WTC11 (cell line): ENCODE data around the gene DPP9. TPM values are rescaled to one million over a fixed set of nuclear protein-coding genes. Genes with fewer than 3 reads are reported as not detected.
A peak's percentile ranks its signal among the peaks of the same experiment; 100 is the strongest.

Experiments used
- ATAC-seq: fragments of 200-7000 bp; cut with Tn5 transposase; 2 replicates; pipeline ENCODE4 v1.10.0; 2021; ENCODE audit warnings: mild to moderate bottlenecking, moderate library complexity
- CTCF ChIA-PET: fragments of 300-600 bp; sonication (Branson Sonifier 250); formaldehyde crosslinking; loops from one replicate; lab custom pipeline; 2021; ENCODE audit warnings: antibody characterized with exemption; lab: Charles Lee
- POLR2A ChIA-PET: fragments of 350-600 bp; sonication (Branson Sonifier 250); formaldehyde crosslinking; loops from one replicate; lab custom pipeline; 2021; ENCODE audit warnings: antibody characterized with exemption; lab: Charles Lee
- DNase-seq: peaks from one replicate; pipeline ENCODE4 v3.0.0; 2021; ENCODE audit warnings: low spot score
- H3K27ac Mint-ChIP-seq: 2 replicates; pipeline ENCODE4 v1.8.0; 2021; ENCODE audit warnings: mixed read lengths
- H3K27me3 Mint-ChIP-seq: 2 replicates; pipeline ENCODE4 v1.8.0; 2021; ENCODE audit warnings: low read depth, mild to moderate bottlenecking, moderate library complexity, mixed read lengths
- H3K36me3 Mint-ChIP-seq: 2 replicates; pipeline ENCODE4 v1.8.0; 2021; ENCODE audit warnings: mixed read lengths
- H3K4me1 Mint-ChIP-seq: 2 replicates; pipeline ENCODE4 v1.8.0; 2022; ENCODE audit warnings: mixed read lengths
- H3K4me3 Mint-ChIP-seq: 2 replicates; pipeline ENCODE4 v1.8.0; 2021; ENCODE audit warnings: mild to moderate bottlenecking, moderate library complexity, mixed read lengths
- H3K9me3 Mint-ChIP-seq: 2 replicates; pipeline ENCODE4 v1.8.0; 2021; ENCODE audit warnings: mixed read lengths
- ATF3 ChIP-seq: sonication (generic); formaldehyde crosslinking; conservative IDR thresholded peaks from 2 replicates; pipeline ENCODE4 v1.8.1; 2022; ENCODE audit warnings: mild to moderate bottlenecking, missing genetic modification reagents
- CTCF ChIP-seq: fragments of 200-600 bp; IDR thresholded peaks from 2 replicates; pipeline ENCODE4 v1.8.0; 2022; ENCODE audit warnings: antibody characterized with exemption
- ERG ChIP-seq: fragments of 250-450 bp; sonication (Bioruptor Pico); IDR thresholded peaks from 2 replicates; pipeline ENCODE4 v1.8.0; 2021; ENCODE audit warnings: mild to moderate bottlenecking
- FOXP1 ChIP-seq: sonication (generic); formaldehyde crosslinking; IDR thresholded peaks from 2 replicates; pipeline ENCODE4 v1.8.0; 2022; ENCODE audit warnings: missing genetic modification reagents, mild to moderate bottlenecking, moderate library complexity, borderline replicate concordance
- GTF2I ChIP-seq: fragments of 250-450 bp; sonication (Bioruptor Pico); conservative IDR thresholded peaks from 2 replicates; pipeline ENCODE4 v1.4.0; 2021; ENCODE audit warnings: mild to moderate bottlenecking
- MAX ChIP-seq: sonication (generic); formaldehyde crosslinking; IDR thresholded peaks from 2 replicates; pipeline ENCODE4 v1.8.0; 2022; ENCODE audit warnings: mild to moderate bottlenecking, missing genetic modification reagents
- MXD4 ChIP-seq: fragments of 250-450 bp; sonication (Bioruptor Pico); IDR thresholded peaks from 2 replicates; pipeline ENCODE4 v1.8.0; 2021; ENCODE audit warnings: mild to moderate bottlenecking, moderate library complexity, borderline replicate concordance
- NR3C1 ChIP-seq: sonication (generic); formaldehyde crosslinking; conservative IDR thresholded peaks from 2 replicates; pipeline ENCODE4 v1.8.1; 2023; ENCODE audit warnings: low read depth, mild to moderate bottlenecking, missing genetic modification reagents
- PRRX2 ChIP-seq: fragments of 250-450 bp; sonication (Bioruptor Pico); IDR thresholded peaks from 2 replicates; pipeline ENCODE4 v1.8.0; 2021; ENCODE audit warnings: mild to moderate bottlenecking
- RORB ChIP-seq: fragments of 250-450 bp; sonication (Bioruptor Pico); IDR thresholded peaks from 2 replicates; pipeline ENCODE4 v1.9.0; 2021; ENCODE audit warnings: mild to moderate bottlenecking
- SOX15 ChIP-seq: fragments of 250-450 bp; sonication (Bioruptor Pico); IDR thresholded peaks from 2 replicates; pipeline ENCODE4 v1.9.0; 2021; ENCODE audit warnings: mild to moderate bottlenecking
- SP1 ChIP-seq: sonication (generic); formaldehyde crosslinking; conservative IDR thresholded peaks from 2 replicates; pipeline ENCODE4 v1.8.1; 2022; ENCODE audit warnings: missing genetic modification reagents
- USF1 ChIP-seq: sonication (generic); formaldehyde crosslinking; IDR thresholded peaks from 2 replicates; pipeline ENCODE4 v1.8.0; 2022; ENCODE audit warnings: mild to moderate bottlenecking, missing genetic modification reagents
- ZNF121 ChIP-seq: sonication (generic); formaldehyde crosslinking; IDR thresholded peaks from 2 replicates; pipeline ENCODE4 v1.8.0; 2023; ENCODE audit warnings: missing genetic modification reagents
- ZNF263 ChIP-seq: sonication (generic); formaldehyde crosslinking; IDR thresholded peaks from 2 replicates; pipeline ENCODE4 v1.8.1; 2022; ENCODE audit warnings: low read depth, mild to moderate bottlenecking, moderate library complexity, missing genetic modification reagents
- ZNF396 ChIP-seq: fragments of 250-450 bp; sonication (Bioruptor Pico); IDR thresholded peaks from 2 replicates; pipeline ENCODE4 v1.8.0; 2021; ENCODE audit warnings: mild to moderate bottlenecking, moderate library complexity, borderline replicate concordance
- ZNF423 ChIP-seq: fragments of 250-450 bp; sonication (Bioruptor Pico); IDR thresholded peaks from 2 replicates; pipeline ENCODE4 v2.1.2; 2022; ENCODE audit warnings: mild to moderate bottlenecking, moderate library complexity
- ZSCAN18 ChIP-seq: fragments of 250-450 bp; sonication (Bioruptor Pico); IDR thresholded peaks from 2 replicates; pipeline ENCODE4 v2.1.2; 2022; ENCODE audit warnings: mild to moderate bottlenecking, moderate library complexity
- microRNA-seq: library from miRNA; unstranded; fragments of <30 nt; microRNA quantifications from one replicate; pipeline ENCODE4 v1.2.0, GENCODE V29; 2022; ENCODE audit warnings: borderline number of aligned reads
- total RNA-seq: library from RNA; stranded (reverse); gene quantifications from 3 replicates; pipeline ENCODE4 v1.2.3, GENCODE V29; 2021

The DPP9 gene
- total RNA-seq, 1 experiment from 2014 or later, result 52.9 TPM

- TF ChIP-seq NR3C1 (CRISPR knock-in tag), result no peak
- H3K9me3 Mint-ChIP-seq, result no peaks in the 10 kb centered on the region
- peak overlapping the region; percentile 65 for H3K4me3 Mint-ChIP-seq
- POLR2A ChIA-PET, result interaction anchor here (1.1 to 1.5 kb wide), 2 partner anchors 51 to 59 kb away, joined by 3 to 6 read pairs; no protein-coding TSS in a partner anchor
- H3K36me3 Mint-ChIP-seq, result no peaks in the 10 kb centered on the region
- H3K27me3 Mint-ChIP-seq, result peaks cover 54% of the 10 kb centered on the region
- no peak overlapping the region for H3K27ac Mint-ChIP-seq
- no peak for DNase-seq
- no peak for ATAC-seq
- CTCF ChIA-PET, result interaction anchor here (0.6 to 3.4 kb wide), 32 partner anchors 8 to 283 kb away, joined by 3 to 217 read pairs (median 8); partner anchors contain the start of genes CHAF1A, HDGFL2, LRG1 and MYDGF
- peaks cover 20% of the 10 kb centered on the region for H3K4me1 Mint-ChIP-seq
Measured at GRCh38 chr19:4635754-4636116, 87.9 kb downstream of the DPP9 start.

- ATAC-seq (peak; percentile 68), DNase-seq (peak; percentile 80)
- peaks cover 6% of the 10 kb centered on the region for H3K4me1 Mint-ChIP-seq
- H3K36me3 Mint-ChIP-seq, result no peaks in the 10 kb centered on the region
- POLR2A ChIA-PET, result no interaction called here
- TF ChIP-seq ZNF423 (0 out of 2 replicates have a peak, but pooled peaks have one; percentile 18), SOX15 (CRISPR knock-in tag) (no peak), SP1 (CRISPR knock-in tag) (peak; percentile 51; the same call in 1 of the 2 replicates), ZNF396 (CRISPR knock-in tag) (0 out of 2 replicates have a peak, but pooled peaks have one; percentile 11), ZSCAN18 (CRISPR knock-in tag) (peak; percentile 77; the same call in 1 of the 2 replicates), PRRX2 (CRISPR knock-in tag) (0 out of 2 replicates have a peak, but pooled peaks have one; percentile 58), CTCF (peak; percentile 90), USF1 (CRISPR knock-in tag) (peak; percentile 37; the same call in 1 of the 2 replicates), ZNF263 (CRISPR knock-in tag) (no peak), ERG (CRISPR knock-in tag) (peak; percentile 83; the same call in 1 of the 2 replicates), RORB (CRISPR knock-in tag) (no peak), ATF3 (CRISPR knock-in tag) (no peak), MXD4 (CRISPR knock-in tag) (peak; percentile 78; the same call in 1 of the 2 replicates), MAX (peak; percentile 44; the same call in 1 of the 2 replicates), GTF2I (peak; percentile 100), FOXP1 (CRISPR knock-in tag) (no peak), ZNF121 (CRISPR knock-in tag) (peak; percentile 75)
- H3K27ac Mint-ChIP-seq, result no peak overlapping the region
- no peaks in the 10 kb centered on the region for H3K9me3 Mint-ChIP-seq
- CTCF ChIA-PET, result interaction anchor here (0.6 to 3.4 kb wide), 38 partner anchors 9 to 473 kb away, joined by 3 to 46 read pairs (median 6); partner anchors contain the start of genes CHAF1A, FEM1A, MYDGF and PLIN5
- H3K4me3 Mint-ChIP-seq, result 0 out of 2 replicates have a peak overlapping the region, but pooled peaks have one; percentile 8
- peaks cover 48% of the 10 kb centered on the region for H3K27me3 Mint-ChIP-seq
Measured at GRCh38 chr19:4633140-4633967, 90.3 kb downstream of the DPP9 start.

Small RNAs within 50 kb of the gene (microRNA-seq; reads per million reads assigned to microRNA genes)
- 1.4 reads per million for gene MIR7-3

Other genes with a start within 250 kb of the DPP9 start
- gene PLIN4, start 205.4 kb downstream of the DPP9 start, total RNA-seq, result 0.35 to 0.62 TPM (median 0.57 TPM) in 3 replicates
- gene PLIN5, start 188.6 kb downstream of the DPP9 start, total RNA-seq, result 3.3 to 4.2 TPM (median 3.9 TPM) in 3 replicates
- gene LRG1, start 183.8 kb downstream of the DPP9 start, total RNA-seq, result 0.81 to 1.2 TPM (median 0.87 TPM) in 3 replicates
- gene SEMA6B, start 164.2 kb downstream of the DPP9 start, total RNA-seq, result 45.1 to 52.1 TPM (median 49.1 TPM) in 3 replicates
- 8.3 to 8.7 TPM (median 8.6 TPM) in 3 replicates for gene TNFAIP8L1, start 84.3 kb downstream of the DPP9 start, total RNA-seq
- 54.2 to 59.1 TPM (median 58.2 TPM) in 3 replicates for gene MYDGF, start 53.5 kb downstream of the DPP9 start, total RNA-seq
- gene FEM1A, start 67.9 kb upstream of the DPP9 start, total RNA-seq, result 15.7 to 16.1 TPM (median 15.8 TPM) in 3 replicates
- gene TICAM1, start 107.9 kb upstream of the DPP9 start, total RNA-seq, result 0.61 to 1.4 TPM (median 1.2 TPM) in 3 replicates
- gene PLIN3, start 143.8 kb upstream of the DPP9 start, total RNA-seq, result 61.3 to 72.1 TPM (median 71.2 TPM) in 3 replicates
- not detected in 3 replicates for gene ARRDC5, start 179.1 kb upstream of the DPP9 start, total RNA-seq
- 37.9 to 42.5 TPM (median 38.1 TPM) in 3 replicates for gene UHRF1, start 185.7 kb upstream of the DPP9 start, total RNA-seq
- 43.2 to 56.0 TPM (median 53.1 TPM) in 3 replicates for gene KDM4B, start 245.3 kb upstream of the DPP9 start, total RNA-seq